ENCODE measurements around the gene ADGRG6.

The ADGRG6 gene

DNA sequence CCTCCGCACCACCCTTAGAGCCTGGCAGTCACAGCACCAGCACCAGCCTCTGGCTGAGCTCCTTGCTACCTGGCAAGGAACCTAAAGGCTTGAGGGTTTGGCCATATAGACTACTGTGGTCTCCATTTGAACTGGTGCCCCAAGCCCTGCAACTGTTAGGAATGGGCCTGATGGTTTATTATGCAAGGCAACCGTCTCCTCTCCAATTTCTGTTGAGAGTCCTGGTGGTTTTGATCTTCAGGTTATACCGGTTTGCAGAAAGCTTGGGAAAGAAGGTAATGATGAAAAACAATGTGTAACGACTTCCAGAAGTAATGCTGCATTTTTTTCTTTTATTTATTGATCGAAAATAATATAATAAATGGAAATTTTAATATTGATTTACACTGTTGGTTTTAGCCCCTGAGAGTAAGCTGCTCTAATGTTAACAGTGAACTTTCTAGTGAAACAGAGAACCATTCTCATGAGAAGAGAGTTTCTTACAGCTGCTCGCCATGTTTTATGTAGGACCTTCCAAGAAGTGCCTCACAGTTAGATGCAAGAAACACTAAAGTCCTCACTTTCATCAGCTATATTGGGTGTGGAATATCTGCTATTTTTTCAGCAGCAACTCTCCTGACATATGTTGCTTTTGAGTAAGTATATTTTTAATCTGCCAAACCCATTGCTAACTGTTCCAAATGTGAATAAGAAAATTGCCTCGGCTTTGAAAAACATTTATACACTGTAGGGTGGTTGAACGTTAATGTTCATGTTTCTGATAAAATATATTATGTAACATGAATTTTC, 112.8 kb downstream of the ADGRG6 start:
- no peak for DNase-seq (ENCODE audit: extremely low read depth, low read depth)
- H3K4me3 ChIP-seq (replicated peaks; ENCODE audit: low read depth, low read length), result no peak overlapping the region
- TF ChIP-seq, protein P1, sequence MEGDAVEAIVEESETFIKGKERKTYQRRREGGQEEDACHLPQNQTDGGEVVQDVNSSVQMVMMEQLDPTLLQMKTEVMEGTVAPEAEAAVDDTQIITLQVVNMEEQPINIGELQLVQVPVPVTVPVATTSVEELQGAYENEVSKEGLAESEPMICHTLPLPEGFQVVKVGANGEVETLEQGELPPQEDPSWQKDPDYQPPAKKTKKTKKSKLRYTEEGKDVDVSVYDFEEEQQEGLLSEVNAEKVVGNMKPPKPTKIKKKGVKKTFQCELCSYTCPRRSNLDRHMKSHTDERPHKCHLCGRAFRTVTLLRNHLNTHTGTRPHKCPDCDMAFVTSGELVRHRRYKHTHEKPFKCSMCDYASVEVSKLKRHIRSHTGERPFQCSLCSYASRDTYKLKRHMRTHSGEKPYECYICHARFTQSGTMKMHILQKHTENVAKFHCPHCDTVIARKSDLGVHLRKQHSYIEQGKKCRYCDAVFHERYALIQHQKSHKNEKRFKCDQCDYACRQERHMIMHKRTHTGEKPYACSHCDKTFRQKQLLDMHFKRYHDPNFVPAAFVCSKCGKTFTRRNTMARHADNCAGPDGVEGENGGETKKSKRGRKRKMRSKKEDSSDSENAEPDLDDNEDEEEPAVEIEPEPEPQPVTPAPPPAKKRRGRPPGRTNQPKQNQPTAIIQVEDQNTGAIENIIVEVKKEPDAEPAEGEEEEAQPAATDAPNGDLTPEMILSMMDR (IDR thresholded peaks at IDR 0.05; ENCODE audit: low read depth, low read length, missing control alignments), result no peak

DNA sequence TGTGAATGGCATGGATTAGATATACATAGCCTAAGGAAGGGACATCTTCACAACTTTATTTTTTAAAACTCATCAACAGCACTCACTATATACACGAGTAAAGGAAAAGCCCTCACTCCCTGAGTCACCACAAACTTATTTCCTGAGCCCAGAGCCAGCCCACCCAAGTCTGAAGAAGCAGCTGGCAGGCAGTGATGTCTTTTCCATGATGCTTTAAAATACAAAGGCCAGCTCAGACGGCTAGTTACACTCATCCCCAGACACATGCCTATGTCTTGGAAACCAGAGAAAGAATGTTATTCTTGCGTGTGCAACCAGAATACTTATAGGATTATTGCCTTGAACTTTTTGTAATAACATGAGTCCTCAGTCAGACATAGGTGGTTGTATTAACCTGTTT, 114.4 kb downstream of the ADGRG6 start:
- no peak overlapping the region for H3K4me3 ChIP-seq (replicated peaks; ENCODE audit: low read depth, low read length)
- peak; percentile 65 for DNase-seq (ENCODE audit: extremely low read depth, low read depth)
- TF ChIP-seq, protein P1 (IDR thresholded peaks at IDR 0.05; ENCODE audit: low read depth, low read length, missing control alignments), result no peak

GRCh38 chr6:142416686-142417085, 114.9 kb downstream of the ADGRG6 start:
- TF ChIP-seq, protein P1 (IDR thresholded peaks at IDR 0.05; ENCODE audit: low read depth, low read length, missing control alignments), result no peak
- H3K4me3 ChIP-seq (replicated peaks; ENCODE audit: low read depth, low read length), result no peak overlapping the region
- no peak for DNase-seq (ENCODE audit: extremely low read depth, low read depth)

DNA sequence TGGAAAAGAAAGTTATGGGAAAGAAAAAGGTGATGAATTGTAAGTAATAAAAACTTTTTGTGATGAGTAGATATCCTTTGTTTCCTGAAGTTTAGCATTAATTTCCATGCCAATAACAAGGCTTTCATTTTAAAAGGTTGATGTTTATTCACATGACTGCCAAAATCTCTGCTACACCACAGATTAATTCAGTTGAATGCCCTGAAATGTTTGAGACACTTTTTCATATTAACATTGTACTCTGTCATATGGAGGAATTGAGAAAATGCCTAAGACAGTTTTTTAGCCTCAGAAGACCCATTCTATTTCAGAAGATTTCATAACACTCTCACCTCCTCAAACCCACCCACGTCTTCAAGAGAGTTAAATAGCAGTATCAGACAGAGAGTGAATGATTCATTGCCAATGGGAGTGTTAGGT, 115.5 kb downstream of the ADGRG6 start:
- TF ChIP-seq, protein P1 (IDR thresholded peaks at IDR 0.05; ENCODE audit: low read depth, low read length, missing control alignments), result no peak
- no peak for DNase-seq (ENCODE audit: extremely low read depth, low read depth)
- H3K4me3 ChIP-seq (replicated peaks; ENCODE audit: low read depth, low read length), result no peak overlapping the region

DNA sequence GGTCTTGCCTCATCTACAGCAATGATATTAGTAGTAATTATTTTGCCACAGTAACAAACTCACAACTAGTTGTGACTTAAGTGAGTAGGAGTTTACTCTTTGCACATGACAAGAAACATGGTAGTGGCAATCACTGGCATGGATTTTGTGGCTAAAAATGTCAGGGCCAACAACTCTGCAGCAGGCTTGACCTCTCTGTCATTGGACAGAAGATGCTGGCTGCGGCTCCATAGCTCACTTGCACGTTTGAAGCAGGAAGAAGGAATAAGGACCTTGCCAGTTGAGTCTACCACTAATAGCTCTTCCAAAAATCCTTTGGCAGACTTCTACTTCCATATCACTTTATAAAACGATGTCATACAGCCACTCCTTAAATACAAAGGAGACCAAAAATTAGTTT, 117.3 kb downstream of the ADGRG6 start:
- H3K4me3 ChIP-seq (replicated peaks; ENCODE audit: low read depth, low read length), result no peak overlapping the region
- TF ChIP-seq, protein P1 (IDR thresholded peaks at IDR 0.05; ENCODE audit: low read depth, low read length, missing control alignments), result no peak
- DNase-seq (ENCODE audit: extremely low read depth, low read depth), result no peak

DNA sequence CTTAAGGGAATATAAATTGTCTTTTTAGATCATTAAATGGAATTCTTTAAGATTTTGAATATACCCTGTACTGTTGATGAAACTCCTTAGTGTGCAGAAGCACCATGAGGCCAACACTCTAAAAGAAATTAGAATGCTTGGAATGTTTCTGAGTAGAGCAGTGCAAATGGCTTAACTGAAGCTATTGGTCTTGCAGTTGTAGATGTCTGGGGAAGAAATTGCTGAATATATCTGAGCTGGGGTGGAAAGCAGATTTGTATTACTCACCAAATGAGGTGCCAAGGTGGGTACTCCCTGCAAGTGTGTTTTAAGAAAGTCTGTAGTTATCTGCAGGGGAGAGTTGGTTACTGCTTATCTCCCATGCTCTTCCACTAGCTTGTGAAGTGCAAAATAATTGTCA, 119.0 kb downstream of the ADGRG6 start:
- DNase-seq (ENCODE audit: extremely low read depth, low read depth), result no peak
- TF ChIP-seq, protein P1 (IDR thresholded peaks at IDR 0.05; ENCODE audit: low read depth, low read length, missing control alignments), result no peak
- no peak overlapping the region for H3K4me3 ChIP-seq (replicated peaks; ENCODE audit: low read depth, low read length)

Measured in HFF-Myc (cell line).